NCI-H187 (cell line): Measurements from ENCODE around the gene NR2C2.

Experiments used
- DNase-seq, 2 experiments: peaks; one replicate each; lab custom pipeline; 2025; lab: John Stamatoyannopoulos, UW

The NR2C2 gene

GRCh38 chr3:15023249-15023648 lies 75.9 kb downstream of the NR2C2 start:
- no peak for DNase-seq

GRCh38 chr3:15023719-15024118 lies 76.3 kb downstream of the NR2C2 start:
- no peak for DNase-seq

GRCh38 chr3:15029625-15030024 lies 82.2 kb downstream of the NR2C2 start:
- no peak for DNase-seq

GRCh38 chr3:15032650-15033049 lies 85.3 kb downstream of the NR2C2 start:
- DNase-seq, result no peak

- no peak for DNase-seq
Measured at GRCh38 chr3:15033103-15033502, 85.7 kb downstream of the NR2C2 start.

GRCh38 chr3:15038306-15038705 lies 90.9 kb downstream of the NR2C2 start:
- DNase-seq, result no peak

GRCh38 chr3:15040844-15041243 lies 93.5 kb downstream of the NR2C2 start:
- DNase-seq, result no peak

GRCh38 chr3:15041950-15042349 lies 94.6 kb downstream of the NR2C2 start:
- no peak for DNase-seq

GRCh38 chr3:15042936-15043335 lies 95.6 kb downstream of the NR2C2 start:
- no peak for DNase-seq

GRCh38 chr3:15043408-15044171 lies 96.2 kb downstream of the NR2C2 start:
- DNase-seq, result no peak

- DNase-seq, result no peak
Measured at GRCh38 chr3:15044326-15044725, 96.9 kb downstream of the NR2C2 start.

- no peak for DNase-seq
Measured at GRCh38 chr3:15045667-15046066, 98.3 kb downstream of the NR2C2 start.

- no peak for DNase-seq
Measured at GRCh38 chr3:15049584-15049983, 102.2 kb downstream of the NR2C2 start.

- DNase-seq, result no peak
Measured at GRCh38 chr3:15050405-15051092, 103.2 kb downstream of the NR2C2 start.

- DNase-seq, result no peak
Measured at GRCh38 chr3:15051531-15051930, 104.1 kb downstream of the NR2C2 start.

- no peak for DNase-seq
Measured at GRCh38 chr3:15052335-15053242, 105.2 kb downstream of the NR2C2 start.

GRCh38 chr3:15053541-15053940 lies 106.2 kb downstream of the NR2C2 start:
- DNase-seq, result no peak

GRCh38 chr3:15055019-15055557 lies 107.7 kb downstream of the NR2C2 start:
- DNase-seq, result no peak

- no peak for DNase-seq
Measured at GRCh38 chr3:15056676-15057404, 109.5 kb downstream of the NR2C2 start.

GRCh38 chr3:15060029-15060428 lies 112.6 kb downstream of the NR2C2 start:
- no peak for DNase-seq

GRCh38 chr3:15063238-15063637 lies 115.9 kb downstream of the NR2C2 start:
- DNase-seq, result no peak
